ENCODE measurements around the gene CDC25B. TPM values are rescaled to one million over a fixed set of nuclear protein-coding genes. Genes with fewer than 3 reads are reported as not detected.

The CDC25B gene
- total and polyA plus RNA-seq, 7 donors = 5.1 to 9.1 (median 7.1) TPM

DNA sequence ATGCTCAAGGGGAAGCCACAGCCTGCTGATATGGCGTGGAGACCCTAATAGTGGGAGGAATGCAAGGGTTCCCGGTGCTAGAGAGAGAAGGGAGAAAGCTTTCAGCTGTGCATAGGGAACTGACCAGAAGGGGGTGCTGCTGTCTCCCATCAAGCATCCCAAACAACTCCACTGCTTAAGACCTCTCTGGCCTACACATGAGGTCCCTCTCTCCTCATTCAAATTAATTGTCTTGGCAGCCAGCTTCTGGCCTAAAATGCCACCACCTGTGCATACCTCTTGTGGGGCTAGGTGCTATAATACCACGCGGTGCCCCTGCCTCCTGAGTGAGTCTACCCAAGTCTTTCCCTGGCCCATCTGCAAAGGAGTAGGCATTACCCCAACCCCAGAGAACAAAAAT is 43.0 kb upstream of the CDC25B start:
- DNase-seq = no peak
- peak; percentile 73 for TF ChIP-seq CTCF (IDR thresholded peaks at IDR 0.05)

DNA sequence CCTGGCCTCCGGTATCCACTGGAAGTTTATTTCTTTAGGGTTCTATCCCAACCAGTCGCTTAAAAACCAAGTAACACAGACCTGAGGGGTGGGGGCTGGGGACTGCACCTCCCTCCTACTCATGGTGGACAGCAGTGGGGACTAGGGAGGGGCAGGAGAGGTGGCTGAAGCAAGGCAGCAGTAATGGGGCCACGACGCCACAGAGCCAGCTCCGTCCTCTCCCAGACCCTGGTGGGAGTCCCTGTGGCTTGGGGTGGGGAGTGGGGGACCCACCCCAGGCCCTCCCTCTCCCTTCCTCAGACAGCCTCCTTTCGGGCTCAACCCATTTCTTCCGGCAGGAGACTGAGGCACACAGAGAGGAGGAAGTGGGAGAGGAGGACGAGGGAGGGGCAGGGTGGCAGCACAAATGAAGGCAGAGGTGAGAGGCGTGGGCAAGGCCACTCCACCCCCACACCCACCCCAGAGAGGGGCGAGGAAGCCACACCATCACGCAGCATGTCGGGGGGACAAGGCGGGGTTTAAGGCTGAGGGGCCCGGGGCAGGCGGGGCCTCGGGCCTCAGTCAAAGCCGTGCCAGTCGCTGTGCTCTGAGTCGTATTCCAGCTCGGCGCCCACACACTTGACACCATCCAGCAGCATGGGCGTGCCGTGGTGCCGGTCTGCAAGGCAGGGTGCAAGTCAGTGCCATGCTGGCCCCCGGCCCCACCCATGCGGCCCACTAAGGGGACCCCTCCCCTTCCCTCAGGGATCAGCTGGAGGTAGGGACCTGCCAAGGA is 42.4 kb upstream of the CDC25B start:
- H3K36me3 ChIP-seq (ENCODE audit: insufficient read depth in 1 of 2, low read depth in 1 of 2) = no peaks in the 10 kb centered on the region
- DNase-seq = no peak
- no peak overlapping the region for H3K27ac ChIP-seq
- intact Hi-C loops (cut with DNase I) = loop anchor here in 1 of 2 donors (5.0 kb wide), 1 partner anchor 36 kb away; no protein-coding TSS in a partner anchor
- H3K4me3 ChIP-seq = no peak overlapping the region
- ATAC-seq = peak in 1 of 4 donors; percentile 7
- H3K4me1 ChIP-seq = no peaks in the 10 kb centered on the region
- H3K9me3 ChIP-seq = no peaks in the 10 kb centered on the region
- peaks cover 0 to 31% (median 2%) of the 10 kb centered on the region in 3 donors for H3K27me3 ChIP-seq (ENCODE audit: insufficient read depth in 3 of 3, low read length in 2 of 3)
- TF ChIP-seq CTCF (IDR thresholded peaks at IDR 0.05) = no peak
- WGBS, 3 donors = 69 to 82% (median 76%) methylated on average over 25 to 26 of the region's 26 CpGs

More for the DNA sequence above, 43.0 kb upstream of the CDC25B start:
- 41 to 50% (median 50%) methylated on average over 4 of the region's 4 CpGs for WGBS, 3 donors
- intact Hi-C loops (cut with DNase I) = loop anchor here in 1 of 2 donors (5.0 kb wide), 1 partner anchor 36 kb away; no protein-coding TSS in a partner anchor
- H3K36me3 ChIP-seq (ENCODE audit: insufficient read depth in 1 of 2, low read depth in 1 of 2) = no peaks in the 10 kb centered on the region
- H3K4me1 ChIP-seq = no peaks in the 10 kb centered on the region
- peaks cover 0 to 35% (median 4%) of the 10 kb centered on the region in 3 donors for H3K27me3 ChIP-seq (ENCODE audit: insufficient read depth in 3 of 3, low read length in 2 of 3)
- H3K4me3 ChIP-seq = no peak overlapping the region
- H3K27ac ChIP-seq = no peak overlapping the region
- no peaks in the 10 kb centered on the region for H3K9me3 ChIP-seq
- peak; percentile 62 to 82 (median 70) for ATAC-seq

- Histone ChIP-seq H3K36me3 (ENCODE audit: insufficient read depth in 1 of 2, low read depth in 1 of 2) (no peaks in the 10 kb centered on the region), H3K27me3 (ENCODE audit: insufficient read depth in 3 of 3, low read length in 2 of 3) (peaks cover 0 to 26% (median 2%) of the 10 kb centered on the region in 3 donors), H3K4me3 (no peak overlapping the region), H3K4me1 (no peaks in the 10 kb centered on the region), H3K9me3 (no peaks in the 10 kb centered on the region), H3K27ac (no peak overlapping the region)
- 86 to 87% (median 87%) methylated on average over 16 of the region's 16 CpGs for WGBS, 3 donors
- no peak for DNase-seq
- intact Hi-C loops (cut with DNase I) = loop anchor here in 1 of 2 donors (5.0 kb wide), 1 partner anchor 37 kb away; no protein-coding TSS in a partner anchor
- no peak for ATAC-seq
- TF ChIP-seq CTCF (IDR thresholded peaks at IDR 0.05) = no peak
Measured at GRCh38 chr20:3754276-3754630, 41.9 kb upstream of the CDC25B start.

DNA sequence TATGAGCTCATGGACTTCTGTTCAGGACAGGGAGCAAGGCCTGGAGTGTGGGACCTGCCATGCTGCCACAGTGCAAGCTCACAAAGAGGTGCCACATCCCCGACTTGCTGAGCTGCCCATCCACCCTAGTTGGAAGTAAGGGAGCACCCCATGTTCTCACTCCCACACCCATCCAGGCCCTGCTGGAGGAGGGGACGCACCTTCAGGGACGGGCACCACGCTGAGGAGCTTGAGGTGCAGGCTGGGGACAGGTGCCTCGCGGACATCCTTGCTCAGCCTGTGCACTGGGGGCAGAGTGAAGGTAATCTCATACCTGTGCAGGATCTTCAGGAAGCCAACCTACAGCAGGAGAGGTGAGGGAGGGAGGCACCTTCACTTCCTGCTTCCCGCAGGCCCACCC is 40.8 kb upstream of the CDC25B start:
- ATAC-seq (no peak), DNase-seq (no peak)
- Histone ChIP-seq H3K27ac (no peak overlapping the region), H3K4me1 (no peaks in the 10 kb centered on the region), H3K9me3 (no peaks in the 10 kb centered on the region), H3K27me3 (ENCODE audit: insufficient read depth in 3 of 3, low read length in 2 of 3) (peaks cover 0 to 16% (median 2%) of the 10 kb centered on the region in 3 donors), H3K4me3 (no peak overlapping the region), H3K36me3 (ENCODE audit: insufficient read depth in 1 of 2, low read depth in 1 of 2) (no peaks in the 10 kb centered on the region)
- intact Hi-C loops (cut with DNase I) = no loop called here
- no peak for TF ChIP-seq CTCF (IDR thresholded peaks at IDR 0.05)
- WGBS, 3 donors = 83 to 94% (median 85%) methylated on average over 7 of the region's 7 CpGs

Data from psoas muscle (tissue), 8 donors.